GM19397 (cell line): ENCODE results near the gene STEAP1B.
"Not testable (repeated sequence)": the region's sequence is repeated elsewhere in the genome, so short reads cannot be mapped to it uniquely, and the experiment has no call there.

Source experiments
- ATAC-seq: cut with Tn5 transposase; IDR thresholded peaks from one replicate; pipeline ENCODE4 v1.9.1; 2021; ENCODE audit warnings: mild to moderate bottlenecking, moderate library complexity; ENCODE audit not compliant: unreplicated experiment

Gene STEAP1B

GRCh38 chr7:22499888-22500689 lies at the start of gene STEAP1B:
Gene STEAP1B, minus strand, starts transcription at chr7:22500188. Its CDS starts 5,333 bp downstream, at chr7:22494855.
- ATAC-seq, result peak; percentile 98

DNA sequence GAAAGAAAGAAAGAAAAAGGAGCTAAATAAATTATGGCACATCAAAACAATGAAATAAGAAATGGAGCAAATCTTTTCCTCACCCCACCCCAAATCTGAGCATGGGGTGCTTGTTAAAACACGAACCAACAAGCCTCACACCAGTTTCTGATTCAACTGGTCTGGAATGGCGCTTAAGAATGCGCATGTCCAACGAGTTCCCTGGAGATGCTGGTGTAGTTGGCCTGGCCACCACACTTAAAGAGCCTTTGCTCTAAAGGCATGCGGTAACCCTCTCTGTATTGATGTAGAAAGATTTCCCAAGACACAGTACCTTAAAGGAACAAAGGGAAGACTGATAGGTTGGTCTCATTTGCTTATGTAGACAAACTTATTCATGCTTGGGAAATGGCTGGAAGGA lies 49.1 kb upstream of the STEAP1B start:
- no peak for ATAC-seq

DNA sequence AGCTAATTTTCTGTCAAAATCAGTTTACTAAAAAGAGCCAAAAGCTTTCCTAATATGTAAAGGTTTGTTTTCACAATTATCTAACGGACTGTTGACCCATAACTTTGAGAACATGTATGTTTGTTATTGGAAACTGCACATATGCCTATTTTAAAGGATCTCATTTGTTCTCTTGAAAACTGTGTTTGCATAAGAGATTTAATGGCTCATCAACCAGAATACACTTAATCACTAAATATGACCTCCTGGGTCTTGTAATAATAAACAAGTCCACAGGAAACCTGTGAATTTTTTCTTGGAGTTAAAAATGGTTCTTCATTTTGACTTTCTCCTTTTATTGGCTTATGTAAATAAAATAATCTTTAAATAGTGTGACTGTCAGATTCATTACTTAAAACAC lies 48.3 kb upstream of the STEAP1B start:
- ATAC-seq, result no peak

DNA sequence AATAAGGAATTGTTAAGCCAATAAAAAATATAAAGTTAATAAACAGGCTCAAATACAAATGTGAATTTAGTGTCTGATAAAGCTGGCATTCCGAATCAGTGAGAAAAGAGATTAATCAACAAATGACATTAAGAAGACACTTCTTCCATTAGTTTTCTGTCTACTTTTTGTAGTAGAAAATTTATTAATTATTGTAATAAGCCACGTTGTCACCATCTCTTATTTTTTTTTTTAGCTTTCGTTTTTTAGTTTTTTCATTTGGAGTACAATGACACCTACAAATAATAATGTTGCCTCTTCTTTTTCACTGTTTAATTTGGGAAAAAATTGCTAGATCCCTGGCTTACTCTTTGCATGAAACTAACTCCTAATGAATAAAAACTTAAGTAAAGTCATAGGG lies 46.8 kb upstream of the STEAP1B start:
- no peak for ATAC-seq

GRCh38 chr7:22545529-22545928 lies 45.5 kb upstream of the STEAP1B start:
- no peak for ATAC-seq

DNA sequence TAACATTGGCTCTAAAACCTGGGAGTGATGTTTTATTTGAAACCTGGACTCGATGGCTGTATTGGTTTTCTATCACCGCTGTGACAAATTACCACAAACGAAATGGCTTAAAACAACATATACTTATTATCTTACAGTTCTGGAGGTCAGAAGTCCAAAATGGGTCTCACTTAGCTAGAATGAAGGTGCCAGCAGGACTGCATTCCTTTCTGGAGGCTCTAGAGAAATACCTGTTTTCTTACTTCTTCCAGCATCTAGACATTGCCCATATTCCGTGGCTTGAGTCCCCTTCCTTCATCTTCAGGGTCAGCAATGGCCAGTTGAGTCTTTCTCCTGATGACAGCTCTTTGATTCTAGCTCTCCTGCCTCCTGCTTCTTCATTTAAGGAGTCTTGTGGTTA lies 44.3 kb upstream of the STEAP1B start:
- no peak for ATAC-seq

- ATAC-seq, result no peak
Observed at GRCh38 chr7:22543169-22543568, 43.2 kb upstream of the STEAP1B start.

DNA sequence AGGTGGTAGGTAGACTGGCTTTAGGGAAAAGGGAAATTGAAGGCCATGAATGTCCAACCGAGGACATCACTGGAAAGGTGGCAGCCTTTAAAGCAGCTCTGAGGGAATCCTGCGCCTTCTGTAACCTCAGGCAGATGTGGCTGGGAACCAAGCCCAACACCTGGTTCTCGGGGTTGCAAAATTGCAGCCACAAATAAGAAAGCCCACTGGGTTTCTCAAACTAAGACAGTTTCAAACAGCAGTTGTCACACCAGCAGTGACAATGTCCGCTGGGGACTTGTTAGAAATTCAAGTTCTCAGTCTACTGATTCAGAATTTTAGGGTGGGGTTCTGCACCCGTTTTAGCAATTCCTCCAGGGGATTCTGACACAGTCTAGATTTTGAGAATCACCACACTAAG lies 42.7 kb upstream of the STEAP1B start:
- ATAC-seq, result no peak

DNA sequence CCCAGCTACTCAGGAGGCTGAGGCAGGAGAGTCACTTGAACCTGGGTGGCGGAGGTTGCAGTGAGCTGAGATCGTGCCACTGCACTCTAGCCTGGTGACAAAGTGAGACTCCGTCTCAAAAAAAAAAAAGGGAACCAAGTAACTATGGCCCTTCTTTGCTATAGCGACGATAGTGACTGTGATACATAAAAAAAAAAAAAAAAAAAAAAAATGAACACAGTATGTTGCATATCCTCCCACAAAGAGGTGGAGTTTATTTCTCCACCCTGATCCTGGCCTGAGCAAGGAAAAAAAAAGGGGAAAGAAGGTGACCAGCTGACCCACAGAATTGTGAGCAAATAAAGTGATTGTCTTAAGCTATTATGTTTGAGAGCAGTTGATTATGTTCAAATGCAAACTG lies 42.3 kb upstream of the STEAP1B start:
- no peak for ATAC-seq

DNA sequence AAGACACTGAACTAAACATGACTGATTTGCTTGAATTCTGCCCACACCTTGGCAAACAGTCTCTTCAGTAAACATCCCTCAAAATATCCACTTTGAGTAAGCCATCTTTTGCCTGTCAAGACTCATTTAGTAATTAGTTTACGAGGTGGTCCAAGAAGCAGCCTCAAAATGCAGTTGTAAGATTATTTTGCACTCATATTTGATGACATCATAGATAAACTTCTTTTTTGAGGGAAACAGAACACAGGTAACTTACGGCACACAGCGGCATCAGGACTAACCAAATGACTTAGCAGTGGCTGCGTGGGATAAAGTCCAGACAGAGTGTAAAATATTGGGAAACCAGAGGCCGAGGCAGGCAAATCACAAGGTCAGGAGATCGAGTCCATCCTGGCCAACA lies 41.8 kb upstream of the STEAP1B start:
- ATAC-seq, result no peak

DNA sequence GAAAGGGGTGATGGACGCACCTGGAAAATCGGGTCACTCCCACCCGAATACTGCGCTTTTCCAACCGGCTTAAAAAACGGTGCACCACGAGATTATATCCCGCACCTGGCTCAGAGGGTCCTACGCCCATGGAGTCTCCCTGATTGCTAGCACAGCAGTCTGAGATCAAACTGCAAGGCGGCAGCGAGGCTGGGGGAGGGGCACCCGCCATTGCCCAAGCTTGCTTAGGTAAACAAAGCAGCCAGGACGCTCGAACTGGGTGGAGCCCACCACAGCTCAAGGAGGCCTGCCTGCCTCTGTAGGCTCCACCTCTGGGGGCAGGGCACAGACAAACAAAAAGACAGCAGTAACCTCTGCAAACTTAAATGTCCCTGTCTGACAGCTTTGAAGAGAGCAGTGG lies 28.5 kb upstream of the STEAP1B start:
- not testable (repeated sequence) for ATAC-seq

DNA sequence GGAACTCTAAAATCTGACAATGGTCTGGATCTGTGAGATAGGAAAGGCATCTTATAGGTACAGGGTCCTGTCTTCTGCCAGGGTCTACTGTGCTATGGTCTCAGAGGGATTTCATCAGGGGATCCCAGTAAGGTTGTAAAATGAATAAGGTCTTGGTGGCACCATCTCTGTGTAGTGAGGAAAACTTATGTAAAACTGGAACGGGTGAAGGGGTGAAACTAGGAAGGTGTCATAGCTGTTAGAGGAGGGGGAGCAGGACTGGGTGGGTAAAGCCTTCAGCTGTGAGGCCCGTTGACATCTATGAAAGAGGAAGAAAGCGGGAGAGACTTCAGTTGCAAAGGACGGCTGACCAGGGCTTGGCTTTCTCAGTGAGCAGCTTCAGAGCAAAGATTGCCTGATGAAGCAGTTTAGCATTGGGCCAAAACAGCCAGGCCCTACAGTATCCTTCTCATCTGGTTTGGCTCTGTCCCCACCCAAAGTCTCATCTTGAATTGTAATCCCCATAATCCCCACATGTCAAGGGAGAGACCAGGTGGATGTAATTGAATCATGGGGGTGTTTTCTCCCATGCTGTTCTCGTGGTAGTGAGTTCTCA lies 24.5 kb upstream of the STEAP1B start:
- not testable (repeated sequence) for ATAC-seq

DNA sequence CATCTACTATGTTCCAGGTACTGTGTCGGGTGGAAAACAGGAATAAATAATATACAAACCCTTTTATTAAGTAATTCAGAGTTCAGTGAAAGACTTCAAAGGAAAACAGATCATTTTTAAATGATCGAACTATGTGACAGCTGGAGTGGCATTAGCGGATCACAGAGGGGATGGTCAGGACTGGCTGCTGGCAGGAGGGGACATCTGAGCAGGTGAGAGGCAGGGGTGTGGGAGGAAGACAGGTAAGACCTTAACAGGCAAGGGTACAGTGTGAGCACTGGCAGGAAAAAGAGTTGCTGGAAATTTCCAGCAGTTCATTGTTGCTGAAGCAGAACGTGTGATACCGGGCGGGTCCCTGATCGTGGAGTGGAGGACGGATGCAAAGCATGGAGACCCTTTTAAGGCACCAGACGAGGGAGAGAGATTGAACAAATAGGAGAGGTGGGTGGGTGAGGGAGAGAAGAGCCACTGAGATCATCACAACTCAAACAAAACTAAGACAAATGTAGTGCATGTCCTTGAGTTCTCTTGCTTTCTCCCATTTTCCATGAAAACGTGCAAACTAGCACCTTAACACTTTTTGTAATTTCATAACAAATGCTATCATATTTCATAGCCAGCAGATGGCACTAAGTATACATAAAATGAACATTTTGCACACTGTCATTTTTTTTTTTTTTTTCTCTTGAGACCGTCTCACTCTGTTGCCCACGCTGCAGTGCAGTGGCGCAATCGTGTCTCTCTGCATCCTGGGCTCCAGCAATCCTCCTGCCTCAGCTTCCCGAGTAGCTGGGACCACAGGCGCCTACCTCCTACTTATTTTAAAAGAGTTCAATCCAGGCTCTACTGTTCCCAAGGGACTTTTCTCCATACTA lies 23.7 kb upstream of the STEAP1B start:
- not testable (repeated sequence) for ATAC-seq

DNA sequence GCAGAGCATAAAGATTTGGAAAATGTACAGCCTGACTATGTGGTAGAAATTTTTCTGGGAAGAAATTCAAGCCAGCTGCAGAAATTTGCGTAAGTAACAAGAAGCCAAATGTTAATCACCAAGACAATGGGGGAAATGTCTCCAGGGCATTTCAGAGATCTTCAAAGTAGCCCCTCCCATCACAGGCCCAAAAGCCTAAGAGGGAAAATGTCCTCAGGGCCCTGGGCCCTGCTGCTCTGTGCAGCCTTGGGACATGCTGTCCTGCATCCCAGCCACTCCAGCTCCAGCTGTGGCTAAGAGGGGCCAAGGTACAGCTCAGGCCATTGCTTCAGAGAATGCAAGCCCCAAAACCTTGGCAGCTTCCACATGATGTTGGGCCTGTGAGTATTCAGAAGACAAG lies 19.6 kb upstream of the STEAP1B start:
- ATAC-seq, result not testable (repeated sequence)

DNA sequence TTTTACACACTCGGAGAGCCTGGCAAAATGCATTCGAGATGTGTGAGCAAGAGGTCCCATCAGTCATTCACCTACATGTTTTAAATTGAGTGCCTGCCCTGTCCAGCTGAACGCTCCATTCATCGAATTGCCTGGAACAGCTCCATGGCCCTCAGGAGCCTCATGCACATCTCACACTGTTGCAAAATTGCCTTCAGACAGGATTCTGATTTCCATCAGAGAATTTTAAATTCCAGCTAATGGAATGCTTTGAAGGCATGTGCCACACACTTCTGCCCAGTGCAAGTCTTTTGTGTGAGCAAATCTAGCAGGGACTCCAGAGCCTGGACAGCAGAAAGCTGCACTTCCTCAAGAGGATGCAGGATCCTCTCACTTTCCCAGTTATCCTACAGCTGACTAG lies 17.0 kb upstream of the STEAP1B start:
- not testable (repeated sequence) for ATAC-seq

DNA sequence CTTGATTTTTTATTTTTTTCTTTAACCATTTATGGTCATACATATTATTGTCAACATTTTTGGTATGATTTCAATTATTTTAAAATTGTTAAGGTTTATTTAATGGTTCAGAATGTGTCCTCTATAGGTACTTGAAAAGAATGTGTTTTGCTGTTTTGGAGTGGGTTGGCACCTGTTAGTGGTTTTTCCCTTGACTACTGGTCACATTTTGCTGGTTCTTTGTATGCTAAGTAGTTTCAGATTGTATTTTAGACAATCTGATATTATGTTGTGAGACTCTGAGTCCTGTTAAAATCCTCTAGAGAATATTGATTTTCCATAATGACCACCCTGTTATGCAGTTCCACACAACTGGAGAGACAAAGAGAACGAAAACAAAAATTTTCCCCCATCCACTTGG lies 15.0 kb upstream of the STEAP1B start:
- not testable (repeated sequence) for ATAC-seq

- ATAC-seq, result not testable (repeated sequence)
Observed at GRCh38 chr7:22507320-22507719, 7.3 kb upstream of the STEAP1B start.

DNA sequence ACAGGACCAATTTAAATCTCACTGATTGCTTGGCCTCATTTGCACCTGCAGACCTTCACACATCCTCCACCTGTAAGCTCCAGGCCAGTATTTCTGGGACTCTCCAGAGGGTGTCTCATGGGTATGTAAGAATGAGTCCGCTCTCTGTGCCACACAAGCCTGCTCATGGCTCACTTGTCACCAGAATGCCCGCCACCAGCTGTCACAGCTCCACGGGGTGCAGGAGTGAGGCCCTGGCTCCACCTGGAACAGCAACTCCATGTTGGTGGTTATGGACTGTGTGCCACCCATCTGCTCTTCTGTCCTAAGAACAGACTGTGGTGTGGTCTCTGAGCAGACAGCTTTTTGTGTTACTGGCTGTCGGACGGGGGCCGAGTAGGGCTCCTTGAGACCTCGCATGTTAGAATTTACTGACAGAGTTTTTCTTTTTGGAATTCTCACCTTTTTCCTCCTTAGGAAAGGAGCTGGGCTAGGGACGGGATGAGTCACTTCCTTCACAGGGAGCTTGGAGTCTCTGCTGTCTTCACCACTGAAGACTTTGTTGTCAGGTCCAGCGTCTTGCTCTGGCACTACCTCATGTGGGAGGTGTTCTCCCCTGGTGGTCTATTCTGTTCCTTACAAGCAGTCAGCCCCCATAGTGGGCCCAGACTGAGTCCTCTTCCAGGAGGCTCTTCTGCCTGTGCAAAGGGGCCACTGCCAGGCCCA lies 6.5 kb upstream of the STEAP1B start:
- not testable (repeated sequence) for ATAC-seq

GRCh38 chr7:22504519-22504918 lies 4.5 kb upstream of the STEAP1B start:
- not testable (repeated sequence) for ATAC-seq

- ATAC-seq, result not testable (repeated sequence)
Observed at GRCh38 chr7:22502104-22502503, 2.1 kb upstream of the STEAP1B start.

- not testable (repeated sequence) for ATAC-seq
Observed at GRCh38 chr7:22501336-22501735, 1.3 kb upstream of the STEAP1B start.
